ACHN (cell line): ENCODE data around the gene CHRNG.

Experiments
- DNase-seq: peaks from one replicate; pipeline ENCODE4 v3.0.0-alpha.2; 2015
- in situ Hi-C: cut with HindIII; loops from 2 replicates; pipeline ENCODE4 v1.10.0; 2017; ENCODE audit warnings: low sequenced_read_pairs, low pct_ligation_motif_present, low pct_unique_long_range_greater_than_20kb

The CHRNG gene

GRCh38 chr2:232538671-232539070 is 821 bp upstream of the CHRNG start:
- in situ Hi-C loops, result no loop called here
- DNase-seq, result no peak

DNA sequence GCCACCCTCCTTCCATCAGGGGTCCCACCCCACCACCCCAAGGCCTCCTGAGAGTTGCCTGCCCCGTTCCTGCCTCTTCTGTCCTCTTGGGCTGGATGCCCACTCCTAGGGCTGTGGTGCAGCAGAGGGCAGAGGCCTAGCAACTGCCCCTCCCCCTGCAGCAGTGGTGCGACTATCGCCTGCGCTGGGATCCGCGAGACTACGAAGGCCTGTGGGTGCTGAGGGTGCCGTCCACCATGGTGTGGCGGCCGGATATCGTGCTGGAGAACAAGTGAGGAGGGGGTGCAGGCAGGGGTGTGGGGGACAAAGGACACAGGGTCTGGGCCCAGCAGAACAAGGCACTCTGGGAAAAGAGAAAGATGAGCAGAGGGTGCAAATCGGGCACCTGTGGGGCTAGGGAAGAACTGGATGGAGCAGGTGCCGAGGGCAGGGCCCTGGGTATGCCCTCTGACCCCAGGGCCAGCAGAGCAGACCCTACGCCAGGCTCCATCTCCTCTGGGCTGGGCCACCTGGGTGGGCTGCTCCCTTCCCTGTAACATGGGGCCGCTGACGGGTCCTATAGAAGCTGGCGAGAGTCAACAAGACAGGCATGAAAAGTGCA is 1.0 kb downstream of the CHRNG start:
- in situ Hi-C loops, result no loop called here
- no peak for DNase-seq

DNA sequence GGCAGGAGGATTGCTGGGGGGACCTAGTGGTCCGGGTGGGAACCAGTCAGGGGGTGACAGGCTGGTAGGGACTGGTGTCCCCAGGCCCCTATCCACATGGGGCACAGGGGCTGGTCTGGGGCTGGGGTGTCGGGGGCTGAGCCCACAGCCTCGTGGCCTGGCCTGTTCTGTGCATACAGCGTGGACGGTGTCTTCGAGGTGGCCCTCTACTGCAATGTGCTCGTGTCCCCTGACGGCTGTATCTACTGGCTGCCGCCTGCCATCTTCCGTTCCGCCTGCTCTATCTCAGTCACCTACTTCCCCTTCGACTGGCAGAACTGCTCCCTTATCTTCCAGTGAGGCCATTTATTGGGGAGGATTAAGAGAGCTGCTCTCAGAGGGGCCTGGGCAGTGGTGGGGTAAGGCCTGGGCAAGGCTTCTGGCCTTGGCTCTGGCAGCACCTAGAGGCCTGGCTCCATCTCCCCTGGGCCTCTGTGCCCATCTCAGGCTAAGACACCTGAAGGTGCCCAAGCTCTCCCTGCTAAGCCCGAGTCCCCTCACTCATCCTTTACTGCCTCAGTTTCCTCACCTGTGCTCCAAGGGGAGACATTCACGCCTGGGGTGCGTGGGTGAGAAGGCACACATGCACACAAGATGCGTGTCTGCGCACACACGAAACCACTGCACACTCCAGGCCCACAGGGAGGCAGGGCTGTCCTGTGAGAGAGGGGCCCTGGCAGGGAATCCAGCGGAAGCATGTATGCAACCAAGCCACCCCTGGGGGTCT is 1.9 kb downstream of the CHRNG start:
- no peak for DNase-seq
- in situ Hi-C loops, result no loop called here

- in situ Hi-C loops, result no loop called here
- DNase-seq, result no peak
These were observed 2.6 kb downstream of the CHRNG start for GRCh38 chr2:232541961-232542714.

DNA sequence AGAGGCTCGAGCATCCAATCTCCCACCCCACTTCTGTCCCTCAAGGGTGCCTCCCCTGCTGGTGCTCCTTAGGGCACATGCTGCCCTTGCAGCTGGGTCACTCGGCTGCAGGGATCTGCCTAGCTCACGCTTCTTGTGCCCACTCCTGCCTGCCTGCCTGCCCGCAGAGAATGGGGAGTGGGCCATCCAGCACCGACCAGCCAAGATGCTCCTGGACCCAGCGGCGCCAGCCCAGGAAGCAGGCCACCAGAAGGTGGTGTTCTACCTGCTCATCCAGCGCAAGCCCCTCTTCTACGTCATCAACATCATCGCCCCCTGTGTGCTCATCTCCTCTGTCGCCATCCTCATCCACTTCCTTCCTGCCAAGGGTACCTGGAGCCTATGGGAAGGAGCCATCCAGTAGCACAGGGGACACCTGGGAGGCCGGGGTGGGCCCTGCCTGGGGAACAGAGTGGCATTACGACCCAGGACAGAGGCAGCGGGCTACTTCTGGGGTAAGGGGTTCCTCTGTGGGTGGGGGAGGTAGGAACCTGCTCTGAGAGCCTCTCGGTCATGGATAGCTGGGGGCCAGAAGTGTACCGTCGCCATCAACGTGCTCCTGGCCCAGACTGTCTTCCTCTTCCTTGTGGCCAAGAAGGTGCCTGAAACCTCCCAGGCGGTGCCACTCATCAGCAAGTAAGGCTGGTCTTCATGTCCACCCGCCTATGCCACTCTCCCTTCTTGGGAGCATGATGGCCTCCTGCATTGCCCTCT is 3.4 kb downstream of the CHRNG start:
- in situ Hi-C loops, result no loop called here
- DNase-seq, result no peak

GRCh38 chr2:232543491-232543890 is 4.0 kb downstream of the CHRNG start:
- no peak for DNase-seq
- in situ Hi-C loops, result no loop called here

DNA sequence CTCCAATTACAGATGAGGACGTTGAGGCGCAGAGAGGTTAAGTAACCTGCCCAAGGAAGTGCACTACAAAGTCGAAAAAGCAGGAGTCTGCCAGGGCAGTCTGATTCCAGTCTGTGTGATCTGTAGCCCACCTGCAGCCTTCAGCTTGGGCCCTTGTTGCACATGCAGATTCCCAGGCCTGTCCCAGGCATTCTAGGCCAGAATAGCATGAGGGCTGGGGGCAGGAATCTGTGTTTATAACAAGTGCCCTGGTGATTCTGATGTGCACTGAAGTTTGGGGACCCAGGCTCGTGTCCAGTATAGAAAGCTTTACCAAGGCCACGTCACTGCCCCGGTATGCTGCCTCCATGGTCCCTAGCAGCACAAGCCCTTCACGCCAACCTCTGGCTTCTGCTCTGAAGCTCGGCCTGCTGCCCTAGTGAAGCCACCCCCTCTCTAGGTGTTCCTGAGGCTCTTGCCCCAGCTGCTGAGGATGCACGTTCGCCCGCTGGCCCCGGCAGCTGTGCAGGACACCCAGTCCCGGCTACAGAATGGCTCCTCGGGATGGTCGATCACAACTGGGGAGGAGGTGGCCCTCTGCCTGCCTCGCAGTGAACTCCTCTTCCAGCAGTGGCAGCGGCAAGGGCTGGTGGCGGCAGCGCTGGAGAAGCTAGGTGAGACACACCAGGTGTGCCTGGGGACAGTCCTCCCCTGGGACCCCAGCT is 4.6 kb downstream of the CHRNG start:
- no peak for DNase-seq
- in situ Hi-C loops, result no loop called here

DNA sequence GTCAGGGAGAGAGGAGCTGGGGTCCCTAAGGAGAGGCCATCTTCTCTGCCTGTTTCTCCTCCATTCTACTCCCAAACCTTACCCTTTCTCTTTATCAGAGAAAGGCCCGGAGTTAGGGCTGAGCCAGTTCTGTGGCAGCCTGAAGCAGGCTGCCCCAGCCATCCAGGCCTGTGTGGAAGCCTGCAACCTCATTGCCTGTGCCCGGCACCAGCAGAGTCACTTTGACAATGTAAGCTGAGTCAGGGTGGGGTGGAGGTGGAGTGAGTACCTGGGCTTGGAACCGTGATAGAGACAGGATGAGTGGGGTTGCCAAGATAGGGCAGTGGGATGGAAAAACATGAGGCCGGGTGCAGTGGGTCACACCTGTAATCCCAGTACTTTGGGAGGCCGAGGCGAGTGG is 5.2 kb downstream of the CHRNG start:
- no peak for DNase-seq
- in situ Hi-C loops, result no loop called here

- in situ Hi-C loops, result no loop called here
- DNase-seq, result no peak
These were observed 6.3 kb downstream of the CHRNG start for GRCh38 chr2:232545511-232546375.

DNA sequence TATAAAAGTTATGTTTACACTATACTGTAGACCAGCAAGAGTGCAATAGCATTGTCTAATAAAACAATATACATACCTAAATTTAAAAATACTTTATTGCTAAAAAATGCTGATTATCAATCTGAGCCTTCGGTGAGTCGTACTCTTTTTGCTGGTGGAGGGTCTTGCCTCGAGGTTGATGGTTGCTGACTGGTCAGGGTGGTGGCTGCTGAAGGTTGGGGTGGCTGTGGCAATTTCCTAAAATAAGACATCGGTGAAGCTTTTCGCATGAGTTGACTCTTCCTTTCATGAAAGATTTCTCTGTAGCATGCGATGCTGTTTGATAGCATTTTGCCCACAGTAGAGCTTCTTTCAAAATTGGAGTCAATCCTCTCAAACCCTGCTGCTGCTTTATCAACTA is 8.5 kb downstream of the CHRNG start:
- in situ Hi-C loops, result no loop called here

DNA sequence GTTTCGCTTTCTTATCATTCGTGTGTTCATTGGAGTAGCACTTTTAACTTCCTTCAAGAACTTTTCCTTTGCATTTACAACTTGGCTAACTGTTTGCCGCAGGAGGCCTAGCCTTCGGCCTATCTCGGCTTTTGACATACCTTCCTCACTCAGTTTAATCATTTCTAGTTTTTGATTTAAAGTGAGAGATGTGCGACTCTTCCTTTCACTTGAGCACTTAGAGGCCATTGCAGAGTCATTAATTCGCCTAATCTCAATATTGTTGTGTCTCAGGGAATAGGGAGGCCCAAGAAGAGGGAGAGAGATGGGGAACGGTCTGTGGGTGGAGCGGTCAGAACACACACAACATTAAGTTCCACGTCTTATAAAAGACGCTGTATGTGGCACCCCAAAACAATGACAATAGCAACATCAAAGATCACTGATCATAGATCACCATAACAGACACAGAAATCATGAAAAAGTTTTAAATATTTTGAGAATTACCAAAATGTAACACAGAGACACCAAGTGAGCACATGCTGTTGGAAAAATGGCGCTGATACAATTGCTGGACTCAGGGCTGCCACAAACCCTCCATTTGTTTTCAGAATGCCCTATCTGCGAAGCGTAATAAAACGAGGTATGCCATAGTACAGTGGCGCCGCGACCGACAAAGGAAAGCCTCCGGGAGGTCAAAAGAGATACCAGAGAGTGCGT is 10.3 kb downstream of the CHRNG start:
- no peak for DNase-seq
- in situ Hi-C loops, result no loop called here

More for the DNA sequence above, 8.5 kb downstream of the CHRNG start:
- no peak for DNase-seq

DNA sequence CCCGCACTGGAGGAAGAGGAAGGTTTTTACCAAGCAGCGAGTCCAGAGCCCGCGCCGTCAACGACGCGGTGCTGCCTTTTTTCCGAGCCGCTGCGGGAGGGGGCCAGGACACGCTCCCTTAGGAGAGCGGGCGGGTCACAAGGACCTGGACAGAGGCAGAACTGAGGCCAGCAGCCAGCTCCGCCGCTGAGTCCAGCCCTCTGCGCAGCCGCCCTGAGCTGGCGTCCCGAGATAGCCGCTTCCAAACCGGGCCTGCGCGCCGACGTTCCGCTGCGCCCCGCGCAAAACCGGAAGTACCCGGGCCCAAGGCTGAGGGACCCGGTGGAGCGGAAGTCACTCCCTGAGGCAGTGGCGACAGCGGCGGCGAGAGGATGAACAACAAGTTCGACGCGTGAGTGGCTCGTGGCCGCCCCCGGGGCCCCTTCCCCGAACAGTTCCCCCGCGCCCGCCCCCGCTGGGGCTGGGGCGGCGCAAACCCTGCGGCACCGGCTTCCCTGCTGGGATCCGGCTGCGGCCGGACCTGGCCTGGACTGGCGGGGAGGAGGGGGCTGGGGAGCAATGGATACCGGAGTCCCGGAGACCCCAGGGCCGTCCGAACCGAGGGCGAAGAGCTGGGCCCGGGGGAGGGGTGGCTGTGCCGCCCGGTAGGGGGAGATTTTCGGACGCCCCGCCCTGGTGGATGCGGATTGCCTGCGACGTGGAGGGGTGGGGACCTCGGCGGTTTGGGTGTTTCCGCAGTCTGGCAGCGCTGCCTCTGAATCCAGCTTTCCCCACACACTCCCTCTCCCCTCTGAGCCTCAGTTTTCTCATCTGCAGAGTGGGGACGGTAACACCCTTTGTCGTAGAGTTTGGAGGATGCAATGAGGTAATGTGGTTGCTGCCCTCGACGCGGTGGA is 11.1 kb downstream of the CHRNG start, which contains the start of the genes EIF4E2 and TIGD1:
TSS of gene EIF4E2 (plus strand) at position 336 of the 896 bp plus-strand sequence. CDS start at position 372, 36 bp downstream.
TSS of gene TIGD1 (minus strand) at position 204 of the 896 bp plus-strand sequence. CDS start 675 bp downstream, outside the sequence.
- peak; percentile 95 for DNase-seq
- in situ Hi-C loops, result no loop called here

GRCh38 chr2:232551250-232551638 is 11.8 kb downstream of the CHRNG start:
- in situ Hi-C loops, result no loop called here
- DNase-seq, result peak; percentile 22

DNA sequence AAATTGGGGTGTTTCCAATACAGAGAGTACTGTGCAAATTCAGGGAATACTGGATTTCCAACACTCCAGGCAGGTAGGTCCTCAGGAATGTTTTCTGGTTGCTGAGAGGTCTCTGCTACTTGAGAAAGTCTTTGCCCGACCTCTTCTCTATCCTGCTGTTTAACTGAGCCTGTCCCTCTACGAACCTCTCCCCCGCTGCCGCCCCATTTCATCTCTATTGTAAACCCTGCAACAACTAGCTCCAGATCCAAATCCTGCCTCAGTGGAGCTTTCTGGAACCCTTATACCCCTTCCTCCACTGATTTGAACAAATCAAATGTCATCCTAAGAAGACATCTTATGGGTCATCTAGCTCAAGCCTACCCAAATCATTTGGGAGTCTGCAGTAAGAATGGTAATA is 12.3 kb downstream of the CHRNG start:
- in situ Hi-C loops, result no loop called here
- no peak for DNase-seq

DNA sequence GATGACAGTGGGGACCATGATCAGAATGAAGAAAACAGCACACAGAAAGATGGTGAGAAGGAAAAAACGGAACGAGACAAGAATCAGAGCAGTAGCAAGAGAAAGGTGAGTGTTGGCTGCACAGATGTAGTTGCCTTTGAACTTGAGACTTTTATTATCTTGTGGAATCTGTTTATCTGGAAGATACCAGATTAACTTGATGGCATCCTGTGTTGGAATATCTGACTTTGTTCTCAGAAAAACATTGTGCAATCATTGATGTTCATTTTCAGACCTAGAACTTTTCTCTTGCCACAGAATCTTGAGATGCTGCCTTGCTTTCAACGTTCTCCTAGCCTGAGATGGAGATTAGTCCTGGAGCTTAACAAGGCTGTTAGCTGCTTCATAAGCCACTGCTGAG is 16.9 kb downstream of the CHRNG start:
- in situ Hi-C loops, result no loop called here
- DNase-seq, result no peak
